LNCaP clone FGC (cell line): ENCODE data around the gene PACRG.

Experiments used
- DNase-seq: peaks from one replicate; pipeline ENCODE4 v3.0.0-alpha.2; 2011; ENCODE audit warnings: low read depth
- H3K4me3 ChIP-seq: 2 replicates; pipeline ENCODE4 v1.5.1; 2011; ENCODE audit warnings: mild to moderate bottlenecking, low read depth, low read length, control low read depth
- TF ChIP-seq, protein P1 (sequence below): IDR thresholded peaks from 2 replicates; pipeline ENCODE4 v1.5.1; 2012; ENCODE audit warnings: mild to moderate bottlenecking; ENCODE audit not compliant: control insufficient read depth, insufficient read depth; ENCODE audit errors: extremely low read depth

The PACRG gene

DNA sequence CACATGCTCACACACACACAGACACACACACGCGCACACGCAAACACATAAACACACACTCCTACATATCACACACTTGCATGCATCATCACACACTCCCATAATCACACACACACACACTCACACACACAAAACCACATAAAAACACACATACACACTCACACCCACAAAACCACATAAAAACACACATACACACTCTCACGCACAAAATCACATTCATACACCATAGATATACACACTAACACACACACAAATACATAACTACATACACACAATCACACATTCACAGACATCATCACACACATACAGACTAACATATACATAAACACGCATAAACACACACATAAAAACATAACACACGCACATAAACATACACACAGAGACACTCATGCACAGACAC is 629.0 kb downstream of the PACRG start:
- H3K4me3 ChIP-seq = no peak overlapping the region
- DNase-seq = no peak
- TF ChIP-seq, protein P1, sequence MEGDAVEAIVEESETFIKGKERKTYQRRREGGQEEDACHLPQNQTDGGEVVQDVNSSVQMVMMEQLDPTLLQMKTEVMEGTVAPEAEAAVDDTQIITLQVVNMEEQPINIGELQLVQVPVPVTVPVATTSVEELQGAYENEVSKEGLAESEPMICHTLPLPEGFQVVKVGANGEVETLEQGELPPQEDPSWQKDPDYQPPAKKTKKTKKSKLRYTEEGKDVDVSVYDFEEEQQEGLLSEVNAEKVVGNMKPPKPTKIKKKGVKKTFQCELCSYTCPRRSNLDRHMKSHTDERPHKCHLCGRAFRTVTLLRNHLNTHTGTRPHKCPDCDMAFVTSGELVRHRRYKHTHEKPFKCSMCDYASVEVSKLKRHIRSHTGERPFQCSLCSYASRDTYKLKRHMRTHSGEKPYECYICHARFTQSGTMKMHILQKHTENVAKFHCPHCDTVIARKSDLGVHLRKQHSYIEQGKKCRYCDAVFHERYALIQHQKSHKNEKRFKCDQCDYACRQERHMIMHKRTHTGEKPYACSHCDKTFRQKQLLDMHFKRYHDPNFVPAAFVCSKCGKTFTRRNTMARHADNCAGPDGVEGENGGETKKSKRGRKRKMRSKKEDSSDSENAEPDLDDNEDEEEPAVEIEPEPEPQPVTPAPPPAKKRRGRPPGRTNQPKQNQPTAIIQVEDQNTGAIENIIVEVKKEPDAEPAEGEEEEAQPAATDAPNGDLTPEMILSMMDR = no peak

DNA sequence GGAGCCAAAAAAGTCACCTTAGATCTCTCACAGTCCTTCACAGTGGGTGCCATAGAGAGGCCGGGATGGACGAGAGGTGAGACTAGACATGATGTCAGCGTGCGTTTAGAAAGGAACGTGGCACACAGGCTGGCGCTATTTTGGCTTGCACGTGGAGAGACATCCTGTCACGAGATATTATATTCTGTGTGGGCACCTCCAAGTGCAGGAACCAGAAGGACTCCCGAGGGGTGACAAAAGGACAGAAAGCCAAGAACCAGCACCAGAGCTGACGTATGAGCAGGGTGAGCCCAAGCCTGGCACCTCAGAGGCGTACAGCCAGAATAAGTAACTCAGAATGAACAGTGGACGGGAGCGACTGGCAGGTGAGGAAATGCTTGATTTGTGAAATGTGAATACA is 636.9 kb downstream of the PACRG start:
- no peak overlapping the region for H3K4me3 ChIP-seq
- no peak for DNase-seq

More for the DNA sequence above, 636.9 kb downstream of the PACRG start:
- TF ChIP-seq, protein P1 = no peak
